OCI-LY7 (cell line): ENCODE measurements around the gene TTC7B. TPM values are rescaled to one million over a fixed set of nuclear protein-coding genes. Genes with fewer than 3 reads are reported as not detected.

Experiments
- BruUV-seq: library from RNA; stranded (reverse); fragments of 400-500 nt; replicated peaks from 2 replicates; lab custom pipeline; 2021; lab: Mats Ljungman, UMichigan
- CTCF ChIA-PET: fragments of 300-600 bp; sonication (Branson Sonifier 250); formaldehyde crosslinking; loops from one replicate; lab custom pipeline; 2022; ENCODE audit warnings: antibody characterized with exemption; ENCODE audit not compliant: unreplicated experiment; lab: Charles Lee
- POLR2A ChIA-PET: fragments of 300-600 bp; sonication (Branson Sonifier 250); formaldehyde crosslinking; loops from one replicate; lab custom pipeline; 2022; ENCODE audit warnings: antibody characterized with exemption; lab: Charles Lee
- DNase-seq: peaks from one replicate; pipeline ENCODE4 v3.0.0-alpha.2; 2015; ENCODE audit warnings: low spot score
- H2AFZ ChIP-seq: fragments of 200-600 bp; sonication (generic), shearing (Covaris generic); 2 replicates; pipeline ENCODE4 v1.6.1; 2014; ENCODE audit warnings: mild to moderate bottlenecking, antibody characterized with exemption, low read length, moderate library complexity
- H3K27ac ChIP-seq: fragments of 200-600 bp; sonication (generic); 2 replicates; pipeline ENCODE4 v1.5.1; 2014; ENCODE audit warnings: mixed run types, low read depth, mild to moderate bottlenecking, moderate library complexity, low read length, inconsistent platforms; ENCODE audit not compliant: poor library complexity, severe bottlenecking
- H3K36me3 ChIP-seq: fragments of 200-600 bp; sonication (generic); 2 replicates; pipeline ENCODE4 v1.6.1; 2014; ENCODE audit warnings: mild to moderate bottlenecking, antibody characterized with exemption, low read length, moderate library complexity, mixed read lengths; ENCODE audit not compliant: insufficient read depth
- H3K4me1 ChIP-seq: fragments of 200-600 bp; sonication (generic); 2 replicates; pipeline ENCODE4 v1.5.1; 2014; ENCODE audit warnings: mild to moderate bottlenecking, low read length; ENCODE audit not compliant: insufficient read depth, poor library complexity, severe bottlenecking
- H3K4me2 ChIP-seq: fragments of 200-600 bp; sonication (generic); 2 replicates; pipeline ENCODE4 v1.6.1; 2014; ENCODE audit warnings: mild to moderate bottlenecking, low read length
- H3K4me3 ChIP-seq: fragments of 200-600 bp; sonication (generic); 2 replicates; pipeline ENCODE4 v1.5.1; 2014; ENCODE audit warnings: mild to moderate bottlenecking, low read depth, low read length; ENCODE audit not compliant: poor library complexity, severe bottlenecking
- H3K79me2 ChIP-seq: fragments of 200-600 bp; sonication (generic); 2 replicates; pipeline ENCODE4 v1.6.1; 2016; ENCODE audit warnings: low read depth, mild to moderate bottlenecking, low read length, moderate library complexity, mixed read lengths; ENCODE audit not compliant: insufficient read depth
- H3K9me2 ChIP-seq: fragments of 200-600 bp; sonication (generic); 2 replicates; pipeline ENCODE4 v1.6.1; 2016; ENCODE audit warnings: mild to moderate bottlenecking, low read length, mixed read lengths; ENCODE audit not compliant: insufficient read depth
- H3K9me3 ChIP-seq: fragments of 200-600 bp; sonication (generic); 2 replicates; pipeline ENCODE4 v1.6.1; 2014; ENCODE audit warnings: mild to moderate bottlenecking, mixed run types, low read length, mixed read lengths
- H4K20me1 ChIP-seq: fragments of 200-600 bp; sonication (generic); 2 replicates; pipeline ENCODE4 v1.6.1; 2014; ENCODE audit warnings: mild to moderate bottlenecking, antibody characterized with exemption, low read length, moderate library complexity, mixed read lengths; ENCODE audit not compliant: insufficient read depth
- EZH2phosphoT487 ChIP-seq: fragments of 200-600 bp; sonication (generic); IDR thresholded peaks from 2 replicates; pipeline ENCODE4 v1.6.1; 2018; ENCODE audit warnings: low read depth, borderline replicate concordance, mild to moderate bottlenecking, mixed run types, antibody characterized with exemption, low read length, moderate library complexity, mixed read lengths
- intact Hi-C: fragments of 100-400 bp; cut with micrococcal nuclease; formaldehyde crosslinking; loops from one replicate; pipeline ENCODE4 v1.10.0; 2022; ENCODE audit not compliant: unreplicated experiment
- total RNA-seq, 2 experiments: library from RNA; depleted of rRNA in 1 of 2; stranded (reverse); fragments of >200 nt in 1 of 2; shearing (Covaris generic) in 1 of 2; gene quantifications; 2 replicates each; pipeline ENCODE4 v1.2.3, GENCODE V29; 2014 to 2022
- TF ChIP-seq, protein P1 (sequence below): fragments of 200-600 bp; sonication (generic); conservative IDR thresholded peaks from 2 replicates; pipeline ENCODE4 v1.5.1; 2014; ENCODE audit warnings: mild to moderate bottlenecking, antibody characterized with exemption, low read length, moderate library complexity, mixed read lengths

Gene TTC7B
- total RNA-seq, 2 experiments from 2014 or later: 0.19 to 0.51 TPM

DNA sequence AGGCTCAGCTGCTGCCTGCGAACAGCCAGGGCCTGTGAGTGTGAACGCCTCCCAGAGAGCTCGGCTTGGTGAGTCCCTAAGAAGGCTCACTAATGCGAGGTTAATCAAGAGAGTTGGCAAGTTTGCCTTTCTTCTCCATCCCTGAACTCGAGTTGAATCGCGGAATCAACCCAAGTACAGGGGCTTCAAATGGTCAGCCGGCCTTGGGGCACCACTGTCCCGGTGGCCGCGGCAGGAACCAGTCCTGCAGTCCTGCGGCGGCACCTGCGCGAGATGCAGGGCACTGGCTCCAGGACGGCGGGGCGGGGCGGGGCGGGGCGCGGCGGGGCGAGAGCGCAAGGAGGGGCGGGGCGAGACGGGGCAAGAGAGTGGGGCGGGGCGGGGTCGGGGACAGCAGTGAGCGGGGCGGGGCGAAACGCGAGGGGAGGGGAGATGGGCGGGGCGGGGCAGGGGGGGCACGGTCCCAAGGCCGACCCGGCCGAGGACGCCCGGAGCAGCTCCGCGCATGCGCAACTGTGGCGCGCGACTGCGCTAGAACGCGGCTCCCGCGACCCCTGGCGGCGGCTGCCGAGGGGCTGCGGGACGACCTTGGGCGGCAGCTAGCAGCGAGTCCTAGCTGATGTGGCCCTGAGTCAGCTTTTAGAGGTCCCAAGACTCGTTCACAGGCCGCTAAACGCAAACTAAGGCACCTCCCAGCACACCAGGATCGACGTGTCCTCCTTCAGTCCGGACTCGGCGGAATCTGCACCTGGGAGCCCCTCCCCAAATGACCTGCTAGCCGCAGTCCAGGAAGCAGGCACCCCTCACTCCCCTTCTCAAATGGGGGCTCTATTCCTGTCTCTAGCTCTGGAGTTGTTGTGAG lies 58.0 kb downstream of the TTC7B start:
- peak; percentile 93 for DNase-seq
- TF ChIP-seq, protein P1, sequence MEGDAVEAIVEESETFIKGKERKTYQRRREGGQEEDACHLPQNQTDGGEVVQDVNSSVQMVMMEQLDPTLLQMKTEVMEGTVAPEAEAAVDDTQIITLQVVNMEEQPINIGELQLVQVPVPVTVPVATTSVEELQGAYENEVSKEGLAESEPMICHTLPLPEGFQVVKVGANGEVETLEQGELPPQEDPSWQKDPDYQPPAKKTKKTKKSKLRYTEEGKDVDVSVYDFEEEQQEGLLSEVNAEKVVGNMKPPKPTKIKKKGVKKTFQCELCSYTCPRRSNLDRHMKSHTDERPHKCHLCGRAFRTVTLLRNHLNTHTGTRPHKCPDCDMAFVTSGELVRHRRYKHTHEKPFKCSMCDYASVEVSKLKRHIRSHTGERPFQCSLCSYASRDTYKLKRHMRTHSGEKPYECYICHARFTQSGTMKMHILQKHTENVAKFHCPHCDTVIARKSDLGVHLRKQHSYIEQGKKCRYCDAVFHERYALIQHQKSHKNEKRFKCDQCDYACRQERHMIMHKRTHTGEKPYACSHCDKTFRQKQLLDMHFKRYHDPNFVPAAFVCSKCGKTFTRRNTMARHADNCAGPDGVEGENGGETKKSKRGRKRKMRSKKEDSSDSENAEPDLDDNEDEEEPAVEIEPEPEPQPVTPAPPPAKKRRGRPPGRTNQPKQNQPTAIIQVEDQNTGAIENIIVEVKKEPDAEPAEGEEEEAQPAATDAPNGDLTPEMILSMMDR: peak; percentile 79
- no peak for TF ChIP-seq EZH2phosphoT487
- Histone ChIP-seq H3K36me3 (no peaks in the 10 kb centered on the region), H3K4me1 (peaks cover 19% of the 10 kb centered on the region), H3K79me2 (no peaks in the 10 kb centered on the region), H3K4me2 (peak overlapping the region; percentile 90), H3K27ac (no peak overlapping the region), H2AFZ (peak overlapping the region; percentile 95), H4K20me1 (no peaks in the 10 kb centered on the region), H3K9me3 (peaks cover 9% of the 10 kb centered on the region; the same call in 1 of the 2 replicates), H3K9me2 (no peaks in the 10 kb centered on the region), H3K4me3 (peak overlapping the region; percentile 62)
- BruUV-seq: no TSS peak
- POLR2A ChIA-PET: interaction anchor here (0.8 to 2.1 kb wide), 4 partner anchors 9 to 24 kb away, joined by 3 to 6 read pairs (median 3); no protein-coding TSS in a partner anchor
- intact Hi-C loops: loop anchor here (1.0 kb wide), 1 partner anchor 359 kb away; no protein-coding TSS in a partner anchor
- CTCF ChIA-PET: interaction anchor here (0.6 to 1.2 kb wide), 4 partner anchors 15 to 808 kb away, joined by 3 to 4 read pairs (median 3); no protein-coding TSS in a partner anchor

DNA sequence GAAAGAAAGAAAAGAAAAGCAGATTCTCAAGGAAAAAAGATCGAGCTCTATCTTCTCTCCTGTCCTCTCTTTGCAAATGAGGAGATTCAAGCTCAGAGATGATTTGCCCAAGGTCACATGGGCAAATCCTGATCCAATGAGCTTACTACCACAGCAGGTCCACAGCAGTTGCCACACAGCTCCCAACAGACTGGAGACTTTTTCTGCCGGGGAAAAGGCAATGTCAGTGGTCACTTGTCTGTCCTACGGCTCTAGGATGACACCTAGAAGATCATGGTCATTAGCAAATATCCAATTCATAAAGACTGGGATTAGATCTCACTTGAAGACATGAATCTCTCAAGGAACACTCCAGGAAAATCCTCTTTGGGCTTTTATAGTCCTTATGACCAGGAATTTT lies 58.8 kb downstream of the TTC7B start:
- peaks cover under 1% of the 10 kb centered on the region; the same call in 1 of the 2 replicates for H3K9me3 ChIP-seq
- no TSS peak for BruUV-seq
- H3K27ac ChIP-seq: no peak overlapping the region
- peaks cover 19% of the 10 kb centered on the region for H3K4me1 ChIP-seq
- no peak for DNase-seq
- TF ChIP-seq EZH2phosphoT487: no peak
- TF ChIP-seq, protein P1: no peak
- intact Hi-C loops: no loop called here
- no peak overlapping the region for H3K4me3 ChIP-seq
- no peaks in the 10 kb centered on the region for H3K9me2 ChIP-seq
- ChIA-PET CTCF (no interaction called here), POLR2A (interaction anchor here (0.8 kb wide), 1 partner anchor 12 kb away, joined by 3 read pairs; no protein-coding TSS in a partner anchor)
- H4K20me1 ChIP-seq: no peaks in the 10 kb centered on the region
- H3K4me2 ChIP-seq: peak overlapping the region; percentile 67
- no peaks in the 10 kb centered on the region for H3K79me2 ChIP-seq
- H3K36me3 ChIP-seq: no peaks in the 10 kb centered on the region
- peak overlapping the region; percentile 44; the same call in 1 of the 2 replicates for H2AFZ ChIP-seq
